WTC11 (cell line): ENCODE data around the gene SP140L. TPM values are rescaled to one million over a fixed set of nuclear protein-coding genes. Genes with fewer than 3 reads are reported as not detected.

ENCODE experiments used
- ATAC-seq: fragments of 200-7000 bp; cut with Tn5 transposase; 2 replicates; pipeline ENCODE4 v1.10.0; 2021; ENCODE audit warnings: mild to moderate bottlenecking, moderate library complexity
- CTCF ChIA-PET: fragments of 300-600 bp; sonication (Branson Sonifier 250); formaldehyde crosslinking; loops from one replicate; lab custom pipeline; 2021; ENCODE audit warnings: antibody characterized with exemption; lab: Charles Lee
- POLR2A ChIA-PET: fragments of 350-600 bp; sonication (Branson Sonifier 250); formaldehyde crosslinking; loops from one replicate; lab custom pipeline; 2021; ENCODE audit warnings: antibody characterized with exemption; lab: Charles Lee
- DNase-seq: peaks from one replicate; pipeline ENCODE4 v3.0.0; 2021; ENCODE audit warnings: low spot score
- H3K27ac Mint-ChIP-seq: 2 replicates; pipeline ENCODE4 v1.8.0; 2021; ENCODE audit warnings: mixed read lengths
- H3K27me3 Mint-ChIP-seq: 2 replicates; pipeline ENCODE4 v1.8.0; 2021; ENCODE audit warnings: low read depth, mild to moderate bottlenecking, moderate library complexity, mixed read lengths
- H3K36me3 Mint-ChIP-seq: 2 replicates; pipeline ENCODE4 v1.8.0; 2021; ENCODE audit warnings: mixed read lengths
- H3K4me1 Mint-ChIP-seq: 2 replicates; pipeline ENCODE4 v1.8.0; 2022; ENCODE audit warnings: mixed read lengths
- H3K4me3 Mint-ChIP-seq: 2 replicates; pipeline ENCODE4 v1.8.0; 2021; ENCODE audit warnings: mild to moderate bottlenecking, moderate library complexity, mixed read lengths
- H3K9me3 Mint-ChIP-seq: 2 replicates; pipeline ENCODE4 v1.8.0; 2021; ENCODE audit warnings: mixed read lengths
- AFF4 ChIP-seq: sonication (generic); formaldehyde crosslinking; IDR thresholded peaks from 2 replicates; pipeline ENCODE4 v1.8.1; 2023; ENCODE audit warnings: mild to moderate bottlenecking, missing genetic modification reagents, borderline replicate concordance
- ARID4B ChIP-seq: sonication (generic); formaldehyde crosslinking; IDR thresholded peaks from 2 replicates; pipeline ENCODE4 v1.8.0; 2023; ENCODE audit warnings: missing genetic modification reagents, mild to moderate bottlenecking, borderline replicate concordance
- ATF1 ChIP-seq: sonication (generic); formaldehyde crosslinking; IDR thresholded peaks from 2 replicates; pipeline ENCODE4 v1.8.1; 2023; ENCODE audit warnings: mild to moderate bottlenecking, moderate library complexity, missing genetic modification reagents
- CREM ChIP-seq: sonication (generic); formaldehyde crosslinking; IDR thresholded peaks from 2 replicates; pipeline ENCODE4 v1.8.1; 2022; ENCODE audit warnings: mild to moderate bottlenecking, missing genetic modification reagents, moderate library complexity
- E2F4 ChIP-seq: sonication (generic); formaldehyde crosslinking; IDR thresholded peaks from 2 replicates; pipeline ENCODE4 v1.8.1; 2022; ENCODE audit warnings: low read depth, mild to moderate bottlenecking, moderate library complexity, missing genetic modification reagents, borderline replicate concordance
- E2F5 ChIP-seq: sonication (generic); formaldehyde crosslinking; IDR thresholded peaks from 2 replicates; pipeline ENCODE4 v1.8.1; 2022; ENCODE audit warnings: mild to moderate bottlenecking, moderate library complexity, missing genetic modification reagents
- ERG ChIP-seq: fragments of 250-450 bp; sonication (Bioruptor Pico); IDR thresholded peaks from 2 replicates; pipeline ENCODE4 v1.8.0; 2021; ENCODE audit warnings: mild to moderate bottlenecking
- ESRRA ChIP-seq: sonication (generic); formaldehyde crosslinking; IDR thresholded peaks from 2 replicates; pipeline ENCODE4 v1.8.1; 2022; ENCODE audit warnings: mild to moderate bottlenecking, missing genetic modification reagents, borderline replicate concordance
- GTF2I ChIP-seq: fragments of 250-450 bp; sonication (Bioruptor Pico); conservative IDR thresholded peaks from 2 replicates; pipeline ENCODE4 v1.4.0; 2021; ENCODE audit warnings: mild to moderate bottlenecking
- MYBL2 ChIP-seq: sonication (generic); formaldehyde crosslinking; IDR thresholded peaks from 2 replicates; pipeline ENCODE4 v1.8.1; 2023; ENCODE audit warnings: mild to moderate bottlenecking, moderate library complexity, missing genetic modification reagents
- NR3C1 ChIP-seq: sonication (generic); formaldehyde crosslinking; conservative IDR thresholded peaks from 2 replicates; pipeline ENCODE4 v1.8.1; 2023; ENCODE audit warnings: low read depth, mild to moderate bottlenecking, missing genetic modification reagents
- PRDM15 ChIP-seq: sonication (generic); formaldehyde crosslinking; IDR thresholded peaks from 2 replicates; pipeline ENCODE4 v1.8.0; 2022; ENCODE audit warnings: missing genetic modification reagents
- PRRX2 ChIP-seq: fragments of 250-450 bp; sonication (Bioruptor Pico); IDR thresholded peaks from 2 replicates; pipeline ENCODE4 v1.8.0; 2021; ENCODE audit warnings: mild to moderate bottlenecking
- TEAD4 ChIP-seq: sonication (generic); formaldehyde crosslinking; IDR thresholded peaks from 2 replicates; pipeline ENCODE4 v1.8.0; 2022; ENCODE audit warnings: mild to moderate bottlenecking, missing genetic modification reagents
- ZNF416 ChIP-seq: fragments of 250-450 bp; sonication (Bioruptor Pico); IDR thresholded peaks from 2 replicates; pipeline ENCODE4 v1.9.0; 2021; ENCODE audit warnings: mild to moderate bottlenecking, inconsistent platforms
- ZNF423 ChIP-seq: fragments of 250-450 bp; sonication (Bioruptor Pico); IDR thresholded peaks from 2 replicates; pipeline ENCODE4 v2.1.2; 2022; ENCODE audit warnings: mild to moderate bottlenecking, moderate library complexity
- ZNF671 ChIP-seq: fragments of 250-450 bp; sonication (Bioruptor Pico); IDR thresholded peaks from 2 replicates; pipeline ENCODE4 v1.8.0; 2021; ENCODE audit warnings: mild to moderate bottlenecking
- total RNA-seq: library from RNA; stranded (reverse); gene quantifications from 3 replicates; pipeline ENCODE4 v1.2.3, GENCODE V29; 2021

Gene SP140L
- total RNA-seq, 1 experiment from 2014 or later = 3.2 TPM

- Mint-ChIP-seq H3K4me1 (peaks cover 17% of the 10 kb centered on the region), H3K27ac (no peak overlapping the region), H3K9me3 (peaks cover 42% of the 10 kb centered on the region), H3K4me3 (no peak overlapping the region), H3K36me3 (peaks cover 19% of the 10 kb centered on the region), H3K27me3 (no peaks in the 10 kb centered on the region)
- POLR2A ChIA-PET = no interaction called here
- CTCF ChIA-PET = no interaction called here
- TF ChIP-seq ARID4B = no peak
- TF ChIP-seq E2F5 (CRISPR knock-in tag) = no peak
- TF ChIP-seq PRDM15 (CRISPR knock-in tag) = no peak
- no peak for TF ChIP-seq ATF1
- TF ChIP-seq NR3C1 = no peak
- no peak for TF ChIP-seq ZNF671 (CRISPR knock-in tag)
- TF ChIP-seq ERG (CRISPR knock-in tag) = no peak
- no peak for TF ChIP-seq GTF2I
- TF ChIP-seq ZNF423 = no peak
- no peak for TF ChIP-seq MYBL2
- TF ChIP-seq PRRX2 (CRISPR knock-in tag) = no peak
- no peak for TF ChIP-seq E2F4 (CRISPR knock-in tag)
- no peak for TF ChIP-seq AFF4
- TF ChIP-seq TEAD4 (CRISPR knock-in tag) = no peak
- TF ChIP-seq ZNF416 (CRISPR knock-in tag) = no peak
- TF ChIP-seq ESRRA = no peak
- TF ChIP-seq CREM (CRISPR knock-in tag) = no peak
- no peak for DNase-seq
- no peak for ATAC-seq
These were observed 16.8 kb downstream of the SP140L start for GRCh38 chr2:230343747-230344146.
